Brain microvascular endothelial cell (primary cell): Measurements from ENCODE around the gene NEU4.

Experiments used
- DNase-seq: peaks from one replicate; pipeline ENCODE4 v3.0.0-alpha.2; 2020
- H3K27ac ChIP-seq: fragments of 250-450 bp; sonication (Bioruptor Pico); 2 replicates; pipeline ENCODE4 v1.5.1; 2020; ENCODE audit warnings: mild to moderate bottlenecking, moderate library complexity
- H3K27me3 ChIP-seq: fragments of 250-450 bp; sonication (Bioruptor Pico); replicated peaks from 2 replicates; pipeline ENCODE4 v1.5.1; 2020; ENCODE audit warnings: mild to moderate bottlenecking
- H3K36me3 ChIP-seq: fragments of 250-450 bp; sonication (Bioruptor Pico); replicated peaks from 2 replicates; pipeline ENCODE4 v1.5.1; 2020; ENCODE audit warnings: mild to moderate bottlenecking
- H3K4me3 ChIP-seq: 2 replicates; pipeline ENCODE4 v1.5.1; 2011; ENCODE audit warnings: low read depth, mild to moderate bottlenecking, control low read depth, low read length, moderate library complexity
- CTCF ChIP-seq: IDR thresholded peaks from 2 replicates; pipeline ENCODE4 v1.5.1; 2011; ENCODE audit warnings: low read depth, mild to moderate bottlenecking, moderate library complexity, low read length, control low read depth, inconsistent platforms; ENCODE audit errors: missing control alignments
- in situ Hi-C: cut with HindIII; loops from 2 replicates; pipeline ENCODE4 v1.10.0; 2017; ENCODE audit warnings: low sequenced_read_pairs, low pct_ligation_motif_present

The NEU4 gene

GRCh38 chr2:241769819-241770184 is 39.2 kb upstream of the NEU4 start:
- in situ Hi-C loops = no loop called here

GRCh38 chr2:241770185-241770935 is 38.6 kb upstream of the NEU4 start:
- DNase-seq = no peak
- in situ Hi-C loops = no loop called here

More at GRCh38 chr2:241769819-241770184, 39.2 kb upstream of the NEU4 start:
- Histone ChIP-seq H3K27me3 (no peaks in the 10 kb centered on the region), H3K36me3 (no peaks in the 10 kb centered on the region), H3K27ac (no peak overlapping the region), H3K4me3 (no peak overlapping the region)
- DNase-seq = no peak
- TF ChIP-seq CTCF = no peak

GRCh38 chr2:241770936-241771285 is 38.1 kb upstream of the NEU4 start:
- no peak for DNase-seq
- no peaks in the 10 kb centered on the region for H3K36me3 ChIP-seq
- H3K4me3 ChIP-seq = no peak overlapping the region
- in situ Hi-C loops = no loop called here
- H3K27me3 ChIP-seq = no peaks in the 10 kb centered on the region
- no peak for TF ChIP-seq CTCF
- no peak overlapping the region for H3K27ac ChIP-seq

More at GRCh38 chr2:241770185-241770935, 38.6 kb upstream of the NEU4 start:
- H3K27me3 ChIP-seq = no peaks in the 10 kb centered on the region
- TF ChIP-seq CTCF = no peak
- H3K27ac ChIP-seq = no peak overlapping the region
- H3K36me3 ChIP-seq = no peaks in the 10 kb centered on the region
- H3K4me3 ChIP-seq = no peak overlapping the region

GRCh38 chr2:241771286-241772062 is 37.5 kb upstream of the NEU4 start:
- H3K4me3 ChIP-seq = no peak overlapping the region
- no peaks in the 10 kb centered on the region for H3K36me3 ChIP-seq
- no peaks in the 10 kb centered on the region for H3K27me3 ChIP-seq
- TF ChIP-seq CTCF = no peak
- in situ Hi-C loops = no loop called here
- H3K27ac ChIP-seq = no peak overlapping the region
- DNase-seq = no peak

GRCh38 chr2:241772063-241772499 is 36.9 kb upstream of the NEU4 start:
- in situ Hi-C loops = no loop called here
- DNase-seq = no peak

More at GRCh38 chr2:241772063-241772499, 36.9 kb upstream of the NEU4 start:
- H3K27me3 ChIP-seq = no peaks in the 10 kb centered on the region
- no peak overlapping the region for H3K27ac ChIP-seq
- no peaks in the 10 kb centered on the region for H3K36me3 ChIP-seq
- H3K4me3 ChIP-seq = no peak overlapping the region
- no peak for TF ChIP-seq CTCF
